H1 (cell line): ENCODE measurements around the gene CAP2. TPM values are rescaled to one million over a fixed set of nuclear protein-coding genes. Genes with fewer than 3 reads are reported as not detected.

Experiments
- CTCF ChIA-PET: fragments of 300-600 bp; sonication (Branson Sonifier 250); formaldehyde crosslinking; loops from one replicate; lab custom pipeline; 2021; ENCODE audit not compliant: partially characterized antibody; lab: Charles Lee
- POLR2A ChIA-PET: fragments of 300-600 bp; sonication (Branson Sonifier 250); formaldehyde crosslinking; loops from one replicate; lab custom pipeline; 2021; ENCODE audit warnings: inconsistent platforms; ENCODE audit not compliant: partially characterized antibody; lab: Charles Lee
- DNase-seq, 2 experiments: peaks; one replicate each; pipeline versions ENCODE4 v3.0.0 to v3.0.0-alpha.2; 2010 to 2022; ENCODE audit warnings: low spot score in 2 of 2, low read depth in 1 of 2, mixed read lengths in 1 of 2
- FAIRE-seq: peaks from 2 replicates; lab custom pipeline; 2011; peaks lifted over from hg19 to GRCh38; lab: Jason Lieb, UNC
- H2AFZ ChIP-seq: 2 replicates; pipeline ENCODE4 v1.8.1; 2012; ENCODE audit warnings: low read length, inconsistent platforms
- H2AK5ac ChIP-seq: 2 replicates; pipeline ENCODE4 v1.6.1; 2013; ENCODE audit warnings: low read depth, low read length
- H2BK120ac ChIP-seq: replicated peaks from 2 replicates; pipeline ENCODE3; 2013; ENCODE audit warnings: low read depth, low read length, inconsistent platforms
- H2BK12ac ChIP-seq: 2 replicates; pipeline ENCODE4 v1.6.1; 2013; ENCODE audit warnings: low read depth, low read length
- H2BK15ac ChIP-seq: 2 replicates; pipeline ENCODE4 v1.6.1; 2013; ENCODE audit warnings: low read length
- H2BK20ac ChIP-seq: 2 replicates; pipeline ENCODE4 v1.6.1; 2013; ENCODE audit warnings: low read length
- H2BK5ac ChIP-seq: 2 replicates; pipeline ENCODE4 v1.6.1; 2013; ENCODE audit warnings: low read depth, low read length
- H3K14ac ChIP-seq: 2 replicates; pipeline ENCODE4 v1.6.1; 2013; ENCODE audit warnings: inconsistent platforms; ENCODE audit not compliant: insufficient read length
- H3K18ac ChIP-seq: 2 replicates; pipeline ENCODE4 v1.6.1; 2013; ENCODE audit warnings: low read length; ENCODE audit errors: extremely low read depth
- H3K23ac ChIP-seq: 2 replicates; pipeline ENCODE4 v1.6.1; 2013; ENCODE audit warnings: inconsistent platforms; ENCODE audit not compliant: insufficient read length
- H3K23me2 ChIP-seq: 2 replicates; pipeline ENCODE4 v1.6.1; 2013; ENCODE audit warnings: low read depth, low read length
- H3K27ac ChIP-seq: 2 replicates; pipeline ENCODE4 v1.6.1; 2011; ENCODE audit warnings: low read depth, low read length, inconsistent platforms
- H3K27me3 ChIP-seq, 4 experiments: replicated peaks in 1 of 4; 1 replicate in 1 of 4; 2 replicates in 3 of 4; pipeline versions ENCODE4 v1.6.1 to v1.8.1; 2011 to 2013; ENCODE audit warnings: low read length in 3 of 4, mild to moderate bottlenecking in 3 of 4, inconsistent platforms in 2 of 4, mixed read lengths in 2 of 4, moderate library complexity in 1 of 4; ENCODE audit not compliant: control insufficient read depth in 3 of 4, insufficient read depth in 3 of 4; ENCODE audit errors: extremely low read depth in 1 of 4
- H3K36me3 ChIP-seq, 4 experiments: 2 replicates each; pipeline versions ENCODE4 v1.6.1 to v1.8.1; 2011 to 2013; ENCODE audit warnings: mild to moderate bottlenecking in 4 of 4, low read length in 3 of 4, moderate library complexity in 2 of 4, control low read depth in 1 of 4, inconsistent platforms in 1 of 4; ENCODE audit not compliant: insufficient read depth in 4 of 4, control insufficient read depth in 2 of 4
- H3K4ac ChIP-seq: replicated peaks from 2 replicates; pipeline ENCODE3; 2013; ENCODE audit warnings: low read length, low read depth, mixed read lengths, inconsistent platforms; ENCODE audit not compliant: insufficient read length
- H3K4me1 ChIP-seq, 4 experiments: replicated peaks in 1 of 4; 1 replicate in 1 of 4; 2 replicates in 3 of 4; pipeline versions ENCODE4 v1.6.1 to v1.8.1; 2011 to 2013; ENCODE audit warnings: low read length in 3 of 4, inconsistent platforms in 2 of 4, mixed read lengths in 1 of 4; ENCODE audit not compliant: insufficient read depth in 4 of 4, control insufficient read depth in 3 of 4
- H3K4me2 ChIP-seq, 2 experiments: 2 replicates each; pipeline versions ENCODE4 v1.6.1 to v1.8.1; 2011 to 2013; ENCODE audit warnings: low read depth in 2 of 2, low read length in 2 of 2, control low read depth in 1 of 2, inconsistent platforms in 1 of 2, mild to moderate bottlenecking in 1 of 2; ENCODE audit not compliant: insufficient read depth in 1 of 2
- H3K4me3 ChIP-seq, 4 experiments: fragments of 200-600, 300-600 bp in 1 of 4; sonication (generic), shearing (Covaris generic), sonication (Bioruptor Twin) in 1 of 4; 2 replicates each; pipeline versions ENCODE4 v1.5.1 to v1.8.1; 2011 to 2016; ENCODE audit warnings: low read length in 4 of 4, low read depth in 3 of 4, control low read depth in 2 of 4, inconsistent platforms in 2 of 4, mild to moderate bottlenecking in 2 of 4, mixed read lengths in 1 of 4, moderate library complexity in 1 of 4; ENCODE audit not compliant: insufficient read depth in 2 of 4; ENCODE audit errors: extremely low read depth in 1 of 4
- H3K56ac ChIP-seq: replicated peaks from 2 replicates; pipeline ENCODE3; 2013; ENCODE audit warnings: low read depth, mild to moderate bottlenecking, mixed read lengths, low read length, inconsistent platforms; ENCODE audit not compliant: insufficient read length
- H3K79me1 ChIP-seq: 2 replicates; pipeline ENCODE4 v1.6.1; 2013; ENCODE audit warnings: low read depth, low read length, control low read depth
- H3K79me2 ChIP-seq, 2 experiments: 2 replicates each; pipeline versions ENCODE4 v1.6.1 to v1.8.1; 2012 to 2013; ENCODE audit warnings: low read length in 2 of 2, mild to moderate bottlenecking in 2 of 2, inconsistent platforms in 1 of 2; ENCODE audit not compliant: insufficient read depth in 2 of 2, control insufficient read depth in 1 of 2
- H3K9ac ChIP-seq, 4 experiments: replicated peaks in 1 of 4; 1 replicate in 1 of 4; 2 replicates in 3 of 4; pipeline versions ENCODE4 v1.6.1 to v1.8.1; 2011 to 2013; ENCODE audit warnings: low read depth in 3 of 4, low read length in 3 of 4, control low read depth in 2 of 4, mild to moderate bottlenecking in 2 of 4, moderate library complexity in 2 of 4, inconsistent platforms in 1 of 4; ENCODE audit errors: extremely low read depth in 1 of 4
- H3K9me3 ChIP-seq, 2 experiments: 2 replicates each; pipeline versions ENCODE4 v1.6.1 to v1.8.1; 2012 to 2013; ENCODE audit warnings: mild to moderate bottlenecking in 2 of 2, moderate library complexity in 2 of 2, control low read depth in 1 of 2, inconsistent platforms in 1 of 2, low read depth in 1 of 2, low read length in 1 of 2, mixed read lengths in 1 of 2; ENCODE audit not compliant: insufficient read depth in 2 of 2
- H4K20me1 ChIP-seq, 2 experiments: replicated peaks in 1 of 2; 2 replicates each; pipeline versions ENCODE3 to v1.8.1; 2011 to 2013; ENCODE audit warnings: inconsistent platforms in 2 of 2, low read length in 2 of 2, mild to moderate bottlenecking in 1 of 2; ENCODE audit not compliant: insufficient read depth in 2 of 2, control insufficient read depth in 1 of 2
- H4K5ac ChIP-seq: 2 replicates; pipeline ENCODE4 v1.6.1; 2013; ENCODE audit warnings: low read length, low read depth, mixed read lengths, inconsistent platforms; ENCODE audit not compliant: insufficient read length
- H4K8ac ChIP-seq: 2 replicates; pipeline ENCODE4 v1.8.0; 2013; ENCODE audit warnings: mild to moderate bottlenecking, moderate library complexity, low read length, inconsistent platforms; ENCODE audit not compliant: insufficient read depth; ENCODE audit errors: extremely low read depth
- H4K91ac ChIP-seq: replicated peaks from 2 replicates; pipeline ENCODE3; 2013; ENCODE audit warnings: low read length, mixed read lengths, inconsistent platforms; ENCODE audit not compliant: insufficient read length
- CBX8 ChIP-seq: fragments of 300-800, 300-1000 bp; sonication (generic); IDR thresholded peaks from 2 replicates; pipeline ENCODE4 v1.7.1; 2016; ENCODE audit warnings: low read depth, low read length, borderline replicate concordance
- CHD1 ChIP-seq: IDR thresholded peaks from 2 replicates; pipeline ENCODE4 v1.6.1; 2012; ENCODE audit warnings: low read depth, low read length, improper control_type of control experiment
- EGR1 ChIP-seq: IDR thresholded peaks from 2 replicates; pipeline ENCODE4 v1.6.1; 2011; ENCODE audit warnings: low read depth, low read length, borderline replicate concordance
- POLR2AphosphoS5 ChIP-seq: IDR thresholded peaks from 2 replicates; pipeline ENCODE4 v1.6.1; 2011; ENCODE audit warnings: low read depth, low read length
- RBBP5 ChIP-seq: IDR thresholded peaks from 2 replicates; pipeline ENCODE4 v1.7.1; 2012; ENCODE audit warnings: low read depth, mild to moderate bottlenecking, inconsistent platforms, low read length, moderate library complexity, borderline replicate concordance
- SIX5 ChIP-seq: IDR thresholded peaks from 2 replicates; pipeline ENCODE4 v1.6.1; 2011; ENCODE audit warnings: mild to moderate bottlenecking, low read depth, low read length
- SRF ChIP-seq: IDR thresholded peaks from 2 replicates; pipeline ENCODE4 v1.6.1; 2011; ENCODE audit warnings: mild to moderate bottlenecking, low read depth, low read length, moderate library complexity
- TAF7 ChIP-seq: optimal IDR thresholded peaks from 2 replicates; pipeline ENCODE3; 2011; ENCODE audit warnings: low read depth, mild to moderate bottlenecking, inconsistent platforms, low read length, moderate library complexity, borderline replicate concordance
- ZNF274 ChIP-seq: IDR thresholded peaks from 2 replicates; pipeline ENCODE4 v1.7.0; 2012; ENCODE audit warnings: low read length, borderline replicate concordance; ENCODE audit errors: extremely low read depth
- WGBS, 2 experiments: shearing (Covaris generic) in 1 of 2; methylation state at CpG; one replicate each; pipeline versions ENCODE4 v1.1.6 to v1.1.7; 2013 to 2015; ENCODE audit warnings: low lambda C conversion rate in 2 of 2, mixed read lengths in 2 of 2, inconsistent platforms in 1 of 2, low coverage in 1 of 2, missing lambda C conversion rate in 1 of 2; ENCODE audit not compliant: insufficient replicate concordance in 2 of 2, insufficient coverage in 1 of 2, insufficient read length in 1 of 2; ENCODE audit errors: extremely low coverage in 1 of 2, missing lambda C conversion rate in 1 of 2; 5-methylcytosine and 5-hydroxymethylcytosine counted together
- polyA plus RNA-seq, 7 experiments: library from polyadenylated mRNA; depleted of rRNA in 3 of 7; stranded (reverse) in 5 of 7; unstranded in 2 of 7; fragments of >200 nt in 5 of 7; fragments of 200-250 nt in 2 of 7; gene quantifications; 1 replicate in 5 of 7; 2 replicates in 1 of 7; 4 replicates in 1 of 7; pipeline versions ENCODE4 v1.2.1 to v1.2.3, GENCODE V29; 2011 to 2013; ENCODE audit warnings: missing spikeins in 2 of 7, mixed read lengths in 2 of 7
- total RNA-seq: library from RNA; stranded (reverse); fragmentation: NEBNext Ultra II Directional; extraction: Animal tissue kit (Norgen Biotek cat#: 25700); gene quantifications from 2 replicates; pipeline ENCODE4 v1.2.1, GENCODE V29; 2021
- TF ChIP-seq, protein P1 (sequence below): IDR thresholded peaks from 2 replicates; pipeline ENCODE4 v1.6.1; 2012; ENCODE audit warnings: inconsistent platforms

The CAP2 gene
- total and polyA plus RNA-seq, 2 of the 8 experiments (the other 6 are each of a cell fraction or from before 2014, with no cell fraction given), result 7.2 to 10.0 TPM

DNA sequence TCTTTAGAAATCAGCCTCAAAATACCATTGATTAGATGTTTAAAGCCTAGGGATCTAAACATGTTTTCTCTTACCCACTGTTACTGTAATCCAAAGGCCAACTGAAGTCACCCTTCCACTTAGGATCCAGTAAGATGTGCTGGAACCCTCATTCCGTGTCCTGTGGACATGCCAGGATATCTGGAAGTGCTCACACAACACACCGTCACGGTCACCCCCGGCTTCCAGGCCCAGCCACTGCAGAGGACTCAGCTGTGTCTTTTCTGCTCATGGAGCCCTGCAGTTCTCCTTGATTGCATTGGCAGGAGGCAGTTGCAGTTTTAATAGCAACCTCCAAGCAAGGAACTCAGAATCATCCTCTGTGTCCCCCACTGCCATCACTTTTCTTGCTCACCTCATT lies 93.3 kb downstream of the CAP2 start:
- Histone ChIP-seq H3K9me3 (no peaks in the 10 kb centered on the region), H3K4me3 (no peak overlapping the region), H2BK12ac (no peak overlapping the region), H2AK5ac (no peak overlapping the region), H3K18ac (no peak overlapping the region), H3K4me1 (peaks cover 0 to 2% (median 0%) of the 10 kb centered on the region in 4 experiments; a peak in 1 of 7 replicates), H3K23ac (no peak overlapping the region), H4K5ac (no peak overlapping the region), H3K79me1 (no peaks in the 10 kb centered on the region), H3K4ac (no peak overlapping the region), H4K8ac (no peak overlapping the region), H2BK120ac (no peak overlapping the region), H4K20me1 (no peaks in the 10 kb centered on the region), H3K4me2 (no peak overlapping the region), H3K14ac (no peak overlapping the region), H3K23me2 (no peaks in the 10 kb centered on the region), H2BK20ac (no peak overlapping the region), H3K79me2 (no peaks in the 10 kb centered on the region), H2BK15ac (no peak overlapping the region), H2BK5ac (no peak overlapping the region), H3K56ac (no peak overlapping the region), H2AFZ (no peak overlapping the region), H4K91ac (no peak overlapping the region), H3K36me3 (no peaks in the 10 kb centered on the region), H3K27ac (no peak overlapping the region), H3K9ac (no peak overlapping the region), H3K27me3 (no peaks in the 10 kb centered on the region)
- CTCF ChIA-PET, result interaction anchor here (1.2 to 4.9 kb wide), 2 partner anchors 18 to 20 kb away, joined by 3 to 21 read pairs; no protein-coding TSS in a partner anchor
- POLR2A ChIA-PET, result no interaction called here
- no peak for FAIRE-seq
- DNase-seq, result no peak
- 96% methylated on average over 4 of the region's 4 CpGs; no CpG with 5 or more reads in 1 of the 2 experiments for WGBS, 2 experiments
- no peak for TF ChIP-seq CBX8
- no peak for TF ChIP-seq SRF
- no peak for TF ChIP-seq EGR1
- no peak for TF ChIP-seq POLR2AphosphoS5
- TF ChIP-seq RBBP5, result no peak
- no peak for TF ChIP-seq ZNF274
- TF ChIP-seq SIX5, result no peak
- no peak for TF ChIP-seq CHD1
- TF ChIP-seq TAF7, result no peak
- TF ChIP-seq, protein P1, sequence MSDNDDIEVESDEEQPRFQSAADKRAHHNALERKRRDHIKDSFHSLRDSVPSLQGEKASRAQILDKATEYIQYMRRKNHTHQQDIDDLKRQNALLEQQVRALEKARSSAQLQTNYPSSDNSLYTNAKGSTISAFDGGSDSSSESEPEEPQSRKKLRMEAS, result no peak
